GM18520 (cell line): Measurements from ENCODE around the gene METRNL.
"Not testable (repeated sequence)": the region's sequence is repeated elsewhere in the genome, so short reads cannot be mapped to it uniquely, and the experiment has no call there.

Experiments
- ATAC-seq: cut with Tn5 transposase; IDR thresholded peaks from one replicate; pipeline ENCODE4 v1.9.1; 2021; ENCODE audit not compliant: unreplicated experiment

METRNL gene, protein sequence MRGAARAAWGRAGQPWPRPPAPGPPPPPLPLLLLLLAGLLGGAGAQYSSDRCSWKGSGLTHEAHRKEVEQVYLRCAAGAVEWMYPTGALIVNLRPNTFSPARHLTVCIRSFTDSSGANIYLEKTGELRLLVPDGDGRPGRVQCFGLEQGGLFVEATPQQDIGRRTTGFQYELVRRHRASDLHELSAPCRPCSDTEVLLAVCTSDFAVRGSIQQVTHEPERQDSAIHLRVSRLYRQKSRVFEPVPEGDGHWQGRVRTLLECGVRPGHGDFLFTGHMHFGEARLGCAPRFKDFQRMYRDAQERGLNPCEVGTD

DNA sequence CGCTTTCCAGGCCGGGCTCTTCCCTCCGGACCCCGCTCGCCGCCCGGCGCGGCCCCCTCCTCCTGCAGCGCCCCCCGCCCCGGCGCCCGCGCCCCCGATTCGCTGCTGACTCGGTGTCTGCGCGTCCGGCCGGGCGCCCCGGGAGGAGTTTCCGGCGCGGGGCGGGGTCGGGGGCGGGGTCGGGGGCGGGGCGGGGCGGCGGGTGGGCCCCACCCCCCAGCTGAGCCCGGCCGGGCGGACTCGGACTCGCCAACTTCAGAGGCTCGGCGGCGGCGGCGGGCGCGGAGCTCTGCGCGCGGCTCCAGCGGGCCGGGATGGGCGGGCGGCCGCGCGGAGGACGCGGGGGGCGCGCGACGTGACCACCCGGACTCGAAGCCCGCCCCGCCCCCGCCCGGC is at the start of gene METRNL:
METRNL (plus strand) TSS at position 258 of the 396 bp plus-strand sequence. CDS start 207 bp downstream, outside the sequence.
- ATAC-seq, result no peak

- ATAC-seq, result no peak
Measured at GRCh38 chr17:83030432-83030831, 49.0 kb upstream of the METRNL start.

DNA sequence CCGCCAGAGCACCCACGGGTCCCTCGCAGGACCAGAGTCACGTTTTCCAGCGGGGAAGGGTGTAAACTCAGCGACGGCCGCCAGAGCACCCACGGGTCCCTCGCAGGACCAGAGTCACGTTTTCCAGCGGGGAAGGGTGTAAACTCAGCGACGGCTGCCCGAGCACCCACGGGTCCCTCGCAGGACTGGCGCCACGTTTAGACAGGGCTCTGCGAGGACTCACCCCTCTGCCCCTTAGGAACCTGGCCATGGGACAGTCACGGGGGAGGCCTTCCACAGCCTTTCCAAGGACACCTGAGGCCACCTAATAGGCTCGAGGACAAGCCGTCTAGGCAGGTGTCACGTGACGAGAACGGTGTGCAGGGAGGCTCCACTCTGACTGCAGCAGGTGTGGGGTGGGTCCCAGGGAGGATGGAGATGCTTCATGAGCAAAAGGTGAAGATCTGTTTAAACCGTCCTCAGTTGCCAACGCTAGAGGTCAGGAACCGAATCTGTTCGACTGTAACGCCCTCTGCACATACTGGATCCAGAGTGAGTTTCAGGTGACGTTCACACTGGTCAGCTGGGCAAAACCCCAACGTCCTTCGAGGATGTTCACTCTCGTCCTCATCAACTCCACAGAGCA is 48.0 kb upstream of the METRNL start:
- ATAC-seq, result no peak

GRCh38 chr17:83031946-83032451 is 47.4 kb upstream of the METRNL start:
- not testable (repeated sequence) for ATAC-seq

- ATAC-seq, result no peak
Measured at GRCh38 chr17:83032781-83033180, 46.6 kb upstream of the METRNL start.

DNA sequence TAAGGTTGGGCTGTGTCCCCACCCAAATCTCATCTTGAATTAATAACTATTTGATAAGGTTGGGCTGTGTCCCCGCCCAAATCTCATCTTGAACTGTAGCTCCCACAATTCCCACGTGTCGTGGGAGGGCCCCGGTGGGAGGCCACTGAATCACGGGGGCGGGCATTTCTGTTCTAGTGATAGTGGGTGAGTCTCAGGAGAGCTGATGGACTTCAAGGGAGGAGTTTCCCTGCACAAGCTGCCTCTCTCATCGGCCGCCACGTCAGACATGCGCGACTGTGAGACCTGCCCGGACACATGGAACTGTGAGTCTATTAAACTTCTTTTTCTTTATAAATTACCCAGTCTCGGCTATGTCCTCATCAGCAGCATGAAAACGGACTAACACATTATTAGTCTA is 44.9 kb upstream of the METRNL start:
- ATAC-seq, result no peak

GRCh38 chr17:83035722-83036121 is 43.7 kb upstream of the METRNL start:
- no peak for ATAC-seq

DNA sequence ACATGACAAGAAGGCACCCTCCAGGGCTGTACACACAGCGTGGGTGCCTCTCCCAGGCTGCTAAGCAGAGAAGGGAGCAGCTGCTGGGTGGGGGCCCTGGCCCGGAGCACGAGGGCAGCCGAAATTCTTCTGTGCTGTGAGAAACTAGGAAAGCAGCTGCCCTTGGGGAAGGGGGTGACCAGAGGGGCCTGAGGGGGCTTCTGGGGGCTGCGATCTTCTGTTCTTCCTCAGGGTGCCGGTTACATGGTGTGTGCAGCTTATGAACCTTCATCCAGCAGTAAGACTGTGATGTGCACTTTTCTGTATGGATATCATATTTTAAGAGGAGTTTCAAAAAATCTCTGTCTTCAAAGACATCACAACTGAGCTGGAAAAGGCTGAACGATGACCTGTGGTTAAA is 43.2 kb upstream of the METRNL start:
- ATAC-seq, result no peak

- ATAC-seq, result no peak
Measured at GRCh38 chr17:83036666-83037065, 42.7 kb upstream of the METRNL start.

DNA sequence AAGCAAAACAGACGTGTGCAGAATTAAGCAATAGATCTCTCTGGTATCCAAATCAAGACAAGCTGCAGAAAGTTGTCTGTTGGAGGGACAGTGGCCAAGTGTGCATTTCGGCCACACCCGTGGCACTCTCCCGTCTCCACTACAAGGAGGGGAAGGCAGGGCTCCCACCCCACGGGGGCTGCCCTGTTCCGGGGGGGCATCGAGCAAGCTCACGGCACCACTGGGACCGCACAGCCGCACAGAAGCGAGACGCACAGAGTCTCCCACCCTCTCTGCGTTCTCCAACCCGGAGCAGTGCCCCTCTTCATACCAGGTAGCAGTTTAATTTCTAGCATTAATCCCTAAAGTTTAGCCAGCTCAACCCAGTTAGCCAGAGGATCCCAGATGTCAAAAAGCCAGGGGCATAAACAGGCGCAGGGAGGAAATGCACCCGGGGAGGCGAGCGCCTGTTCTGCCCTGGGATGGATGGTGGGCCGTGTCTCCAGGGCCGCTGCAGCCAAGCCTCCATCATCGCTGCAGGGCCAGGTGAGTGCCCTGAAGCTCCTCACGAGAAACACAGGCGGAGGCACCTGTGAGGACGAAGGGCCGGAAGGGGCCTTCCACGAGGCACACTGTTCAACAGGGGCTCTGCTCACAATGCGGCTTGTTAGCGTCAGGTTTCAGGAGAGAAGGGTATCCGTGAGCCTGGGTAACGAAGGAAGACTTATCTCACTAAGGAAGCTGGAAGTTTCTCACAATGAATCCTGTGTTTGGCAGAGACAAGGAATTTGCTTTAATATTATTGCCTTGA is 42.1 kb upstream of the METRNL start:
- no peak for ATAC-seq

- ATAC-seq, result no peak
Measured at GRCh38 chr17:83037874-83038165, 41.6 kb upstream of the METRNL start.

DNA sequence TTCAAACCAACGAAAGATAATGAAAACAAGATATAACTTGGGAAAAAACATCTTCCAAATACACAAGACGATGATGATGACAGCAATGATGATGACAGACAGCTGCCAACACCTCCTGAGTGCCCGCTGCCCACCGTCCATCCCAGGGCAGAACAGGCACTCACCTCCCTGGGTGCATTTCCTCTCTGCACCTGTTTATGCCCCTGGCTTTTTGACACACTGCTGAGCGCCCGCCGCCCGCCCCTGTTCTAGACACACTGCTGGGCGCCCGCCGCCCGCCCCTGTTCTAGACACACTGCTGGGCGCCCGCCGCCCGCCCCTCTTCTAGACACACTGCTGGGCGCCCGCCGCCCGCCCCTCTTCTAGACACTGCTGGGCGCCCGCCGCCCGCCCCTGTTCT is 40.4 kb upstream of the METRNL start:
- ATAC-seq, result not testable (repeated sequence)

- ATAC-seq, result no peak
Measured at GRCh38 chr17:83041305-83041704, 38.1 kb upstream of the METRNL start.

GRCh38 chr17:83042522-83043158 is 36.8 kb upstream of the METRNL start:
- no peak for ATAC-seq

GRCh38 chr17:83044479-83044878 is 34.9 kb upstream of the METRNL start:
- not testable (repeated sequence) for ATAC-seq

DNA sequence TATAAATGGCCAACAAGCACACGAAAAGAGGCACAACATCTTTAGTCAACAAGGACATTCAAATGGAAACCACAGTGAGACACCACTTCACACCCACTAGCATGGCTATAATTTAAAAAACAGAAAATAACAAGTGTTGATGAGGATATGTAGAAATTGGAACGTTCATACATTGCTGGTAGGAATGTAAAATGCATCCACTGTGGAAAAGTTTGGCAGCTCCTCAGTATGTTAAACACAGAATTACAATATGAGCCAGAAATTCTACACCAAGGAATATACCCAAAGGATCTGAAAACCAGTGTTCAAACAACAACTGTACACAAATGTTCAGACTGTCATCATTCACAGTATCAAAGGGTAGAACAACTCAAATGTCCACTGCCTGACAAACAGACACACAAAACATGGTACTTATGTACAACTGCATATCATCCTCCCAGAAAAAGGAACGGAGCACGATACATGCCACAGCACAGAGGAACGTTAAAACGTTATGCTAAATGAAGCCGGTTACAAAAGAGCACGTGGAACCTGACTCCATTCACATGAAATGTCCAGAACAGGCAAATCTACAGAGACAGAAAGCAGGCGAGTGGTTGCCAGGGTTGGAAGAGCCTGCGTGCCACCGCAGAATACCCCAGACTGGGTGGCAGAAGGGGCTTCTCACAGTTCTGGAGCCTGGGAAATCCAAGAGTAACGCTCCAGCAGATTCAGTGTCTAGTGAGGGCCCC is 32.8 kb upstream of the METRNL start:
- ATAC-seq, result no peak

DNA sequence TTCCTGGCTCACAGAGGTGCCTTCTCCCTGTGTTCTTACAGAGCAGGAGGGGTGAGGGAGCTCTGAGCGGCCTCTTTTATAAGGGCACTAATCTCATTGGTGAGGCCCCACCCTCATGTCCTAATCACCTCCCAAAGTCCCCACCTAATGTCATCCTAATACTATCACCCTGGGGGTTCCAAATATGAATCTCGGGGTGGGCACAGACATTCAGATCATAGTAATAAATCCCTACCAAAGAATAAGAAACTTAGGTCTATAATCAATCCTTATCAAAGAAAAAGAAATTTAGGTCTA is 32.3 kb upstream of the METRNL start:
- ATAC-seq, result no peak

DNA sequence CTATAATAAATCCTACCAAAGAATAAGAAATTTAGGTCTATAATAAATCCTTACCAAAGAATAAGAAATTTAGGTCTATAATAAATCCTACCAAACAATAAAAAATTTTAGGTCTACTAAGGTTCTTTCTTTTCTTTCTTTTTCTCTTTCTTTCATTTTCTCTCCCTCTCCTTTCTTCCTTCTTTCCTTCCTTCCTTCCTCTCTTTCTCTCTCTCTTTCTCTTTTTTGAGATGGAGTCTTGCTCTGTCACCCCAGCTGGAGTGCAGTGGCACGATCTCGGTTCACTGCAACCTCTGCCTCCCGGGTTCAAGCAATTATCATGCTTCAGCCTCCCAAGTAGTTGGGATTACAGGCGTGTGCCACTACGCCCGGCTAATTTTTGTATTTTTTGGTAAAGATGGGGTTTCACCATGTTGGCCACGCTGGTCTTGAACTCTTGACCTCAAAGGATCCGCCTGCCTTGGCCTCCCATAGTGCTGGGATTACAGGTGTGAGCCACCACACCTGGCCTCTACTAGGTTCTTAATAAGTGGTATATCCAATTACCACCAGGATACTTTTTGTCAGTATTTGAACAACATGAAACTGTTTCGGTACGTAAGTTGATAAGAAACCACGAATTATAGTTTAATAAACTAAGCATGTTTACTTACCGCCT is 31.5 kb upstream of the METRNL start:
- not testable (repeated sequence) for ATAC-seq

GRCh38 chr17:83050651-83051395 is 28.6 kb upstream of the METRNL start:
- ATAC-seq, result no peak
